ENCODE measurements around the gene ISX.

- no peak for TF ChIP-seq CTCF (IDR thresholded peaks at IDR 0.05)
- TF ChIP-seq ZFX (IDR thresholded peaks at IDR 0.05; ENCODE audit: borderline replicate concordance) = no peak
These were observed 10.7 kb downstream of the ISX start for GRCh38 chr22:35076630-35077029.
